ENCODE data around the gene SLC8B1. TPM values are rescaled to one million over a fixed set of nuclear protein-coding genes. Genes with fewer than 3 reads are reported as not detected.

SLC8B1 gene
- total and polyA plus RNA-seq, 2 donors from 2014 or later, result 18.6 to 61.5 TPM

DNA sequence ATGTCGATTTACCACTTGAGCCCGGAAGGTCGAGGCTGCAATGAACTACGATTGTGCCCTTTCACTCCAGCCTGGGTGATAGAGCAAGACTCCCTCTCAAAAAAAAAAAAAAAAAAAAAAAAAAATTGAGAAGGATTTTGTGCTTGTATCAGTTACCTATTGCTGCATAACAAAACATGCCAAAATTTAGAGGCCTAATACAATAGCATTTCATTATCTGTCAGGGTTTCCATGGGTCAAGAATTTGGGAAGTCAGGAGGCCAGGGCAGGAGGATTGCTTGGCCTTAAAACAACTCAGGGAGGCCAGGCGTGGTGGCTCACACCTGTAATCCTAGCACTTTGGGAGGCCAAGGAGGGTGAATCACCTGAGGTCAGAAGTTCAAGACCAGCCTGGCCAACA lies 4.6 kb upstream of the SLC8B1 start:
- H3K9me3 ChIP-seq (ENCODE audit: control insufficient read depth in 2 of 3, insufficient read depth in 1 of 3, low read length in 3 of 3), result no peaks in the 10 kb centered on the region
- no peaks in the 10 kb centered on the region for H3K36me3 ChIP-seq (ENCODE audit: control insufficient read depth in 2 of 3, insufficient read depth in 3 of 3, low read length in 3 of 3)
- FAIRE-seq (no peak), DNase-seq (no peak)
- intact Hi-C loops (cut with DNase I), result no loop called here
- H3K27me3 ChIP-seq (ENCODE audit: control insufficient read depth, insufficient read depth, low read length), result no peaks in the 10 kb centered on the region
- no peaks in the 10 kb centered on the region for H3K4me1 ChIP-seq (ENCODE audit: control insufficient read depth in 2 of 3, insufficient read depth in 2 of 3, low read depth in 1 of 3, low read length in 3 of 3)
- no peak overlapping the region for H3K9ac ChIP-seq (ENCODE audit: low read length in 3 of 3)
- no peak overlapping the region for H3K27ac ChIP-seq (ENCODE audit: low read depth in 2 of 2, low read length in 2 of 2)
- TF ChIP-seq, protein P1, sequence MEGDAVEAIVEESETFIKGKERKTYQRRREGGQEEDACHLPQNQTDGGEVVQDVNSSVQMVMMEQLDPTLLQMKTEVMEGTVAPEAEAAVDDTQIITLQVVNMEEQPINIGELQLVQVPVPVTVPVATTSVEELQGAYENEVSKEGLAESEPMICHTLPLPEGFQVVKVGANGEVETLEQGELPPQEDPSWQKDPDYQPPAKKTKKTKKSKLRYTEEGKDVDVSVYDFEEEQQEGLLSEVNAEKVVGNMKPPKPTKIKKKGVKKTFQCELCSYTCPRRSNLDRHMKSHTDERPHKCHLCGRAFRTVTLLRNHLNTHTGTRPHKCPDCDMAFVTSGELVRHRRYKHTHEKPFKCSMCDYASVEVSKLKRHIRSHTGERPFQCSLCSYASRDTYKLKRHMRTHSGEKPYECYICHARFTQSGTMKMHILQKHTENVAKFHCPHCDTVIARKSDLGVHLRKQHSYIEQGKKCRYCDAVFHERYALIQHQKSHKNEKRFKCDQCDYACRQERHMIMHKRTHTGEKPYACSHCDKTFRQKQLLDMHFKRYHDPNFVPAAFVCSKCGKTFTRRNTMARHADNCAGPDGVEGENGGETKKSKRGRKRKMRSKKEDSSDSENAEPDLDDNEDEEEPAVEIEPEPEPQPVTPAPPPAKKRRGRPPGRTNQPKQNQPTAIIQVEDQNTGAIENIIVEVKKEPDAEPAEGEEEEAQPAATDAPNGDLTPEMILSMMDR (IDR thresholded peaks at IDR 0.05; ENCODE audit: borderline replicate concordance, extremely low read depth, insufficient read depth), result no peak
- no peak overlapping the region for H3K4me3 ChIP-seq (ENCODE audit: low read length in 3 of 3)

DNA sequence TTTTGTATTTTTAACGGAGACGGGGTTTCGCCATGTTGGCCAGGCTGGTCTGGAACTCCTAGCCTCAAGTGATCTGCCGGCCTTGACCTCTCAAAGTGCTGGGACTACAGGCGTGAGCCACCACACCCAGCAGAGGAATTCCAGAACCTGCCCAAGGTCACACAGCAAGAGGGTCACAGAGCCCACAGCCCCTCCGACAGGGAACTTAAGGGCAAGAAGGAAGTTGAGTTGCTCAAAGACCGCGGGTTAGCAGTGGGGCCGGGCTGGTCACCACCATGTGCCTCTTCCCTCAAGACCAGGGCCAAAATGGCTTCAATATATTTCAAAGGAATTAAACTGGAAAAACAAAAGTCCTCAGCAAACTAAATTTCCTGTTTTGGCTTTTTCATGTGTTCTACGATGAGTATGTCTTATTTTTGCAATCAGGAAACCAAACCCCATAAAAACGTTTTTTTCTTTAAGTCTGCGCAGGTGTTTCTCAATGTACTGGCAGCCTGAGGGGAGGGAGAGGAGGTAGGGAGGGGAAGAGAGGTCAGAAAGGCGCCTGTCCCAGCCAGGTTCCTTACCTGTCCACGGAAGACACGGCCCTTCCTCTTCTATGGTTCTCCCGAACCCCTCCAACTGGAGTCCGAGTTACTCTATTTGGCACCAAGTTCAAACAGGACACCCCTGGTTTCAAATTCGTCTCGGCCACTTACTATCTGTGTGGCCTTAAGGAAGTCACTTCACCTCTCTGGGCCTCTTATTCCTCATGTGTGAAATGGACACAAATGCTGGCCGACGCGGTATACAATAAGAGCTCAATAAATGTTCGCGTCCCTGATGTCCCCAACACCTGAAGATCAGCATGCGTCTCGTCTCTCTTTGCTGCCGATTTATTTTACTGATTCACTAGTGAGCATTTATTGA lies 778 bp downstream of the SLC8B1 start:
- no peak for FAIRE-seq
- DNase-seq, result peak in 4 of 5 donors; percentile 10 to 79 (median 36)

DNA sequence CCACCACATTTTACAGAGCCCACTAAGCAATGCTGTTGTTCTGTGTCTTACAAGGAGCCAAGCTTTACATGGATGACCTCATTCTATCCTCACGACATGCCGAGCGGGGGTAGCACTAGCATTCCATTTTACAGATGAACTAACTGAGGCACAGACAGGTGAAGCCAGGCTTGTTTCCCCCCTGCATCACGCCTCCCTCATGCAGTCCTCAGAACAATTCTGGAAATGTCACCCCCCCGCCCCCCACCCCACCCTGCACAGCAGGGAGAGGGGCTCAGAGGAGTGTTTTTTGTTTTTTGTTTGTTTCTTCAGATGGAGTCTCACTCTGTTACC lies 1.5 kb downstream of the SLC8B1 start:
- DNase-seq (peak in 1 of 5 donors; percentile 29), FAIRE-seq (no peak)
- H3K36me3 ChIP-seq (ENCODE audit: control insufficient read depth in 2 of 3, insufficient read depth in 3 of 3, low read length in 3 of 3), result peaks cover 0 to 15% (median 0%) of the 10 kb centered on the region in 3 donors
- peaks cover 0 to 7% (median 7%) of the 10 kb centered on the region in 3 donors for H3K4me1 ChIP-seq (ENCODE audit: control insufficient read depth in 2 of 3, insufficient read depth in 2 of 3, low read depth in 1 of 3, low read length in 3 of 3)
- H3K9ac ChIP-seq (ENCODE audit: low read length in 3 of 3), result no peak overlapping the region
- intact Hi-C loops (cut with DNase I), result no loop called here
- TF ChIP-seq, protein P1 (IDR thresholded peaks at IDR 0.05; ENCODE audit: borderline replicate concordance, extremely low read depth, insufficient read depth), result no peak
- no peaks in the 10 kb centered on the region for H3K27me3 ChIP-seq (ENCODE audit: control insufficient read depth, insufficient read depth, low read length)
- no peak overlapping the region for H3K27ac ChIP-seq (ENCODE audit: low read depth in 2 of 2, low read length in 2 of 2)
- no peaks in the 10 kb centered on the region for H3K9me3 ChIP-seq (ENCODE audit: control insufficient read depth in 2 of 3, insufficient read depth in 1 of 3, low read length in 3 of 3)
- H3K4me3 ChIP-seq (ENCODE audit: low read length in 3 of 3), result peak overlapping the region in 2 of 3 donors; percentile 37 to 98

More for the DNA sequence above, 778 bp downstream of the SLC8B1 start:
- Histone ChIP-seq H3K4me3 (ENCODE audit: low read length in 3 of 3) (peak overlapping the region; percentile 61 to 98 (median 95)), H3K27ac (ENCODE audit: low read depth in 2 of 2, low read length in 2 of 2) (peak overlapping the region; percentile 32 to 63), H3K9ac (ENCODE audit: low read length in 3 of 3) (peak overlapping the region; percentile 10 to 87 (median 80)), H3K36me3 (ENCODE audit: control insufficient read depth in 2 of 3, insufficient read depth in 3 of 3, low read length in 3 of 3) (peaks cover 0 to 15% (median 0%) of the 10 kb centered on the region in 3 donors), H3K9me3 (ENCODE audit: control insufficient read depth in 2 of 3, insufficient read depth in 1 of 3, low read length in 3 of 3) (no peaks in the 10 kb centered on the region), H3K4me1 (ENCODE audit: control insufficient read depth in 2 of 3, insufficient read depth in 2 of 3, low read depth in 1 of 3, low read length in 3 of 3) (peaks cover 0 to 7% (median 7%) of the 10 kb centered on the region in 3 donors), H3K27me3 (ENCODE audit: control insufficient read depth, insufficient read depth, low read length) (no peaks in the 10 kb centered on the region)
- TF ChIP-seq, protein P1 (IDR thresholded peaks at IDR 0.05; ENCODE audit: borderline replicate concordance, extremely low read depth, insufficient read depth), result no peak
- intact Hi-C loops (cut with DNase I), result no loop called here
